ENCODE results near the gene NLGN1. TPM values are rescaled to one million over a fixed set of nuclear protein-coding genes. Genes with fewer than 3 reads are reported as not detected.

Gene NLGN1
- polyA plus RNA-seq, 1 donor from 2014 or later = 2.7 TPM

- no peak overlapping the region for H3K9ac ChIP-seq (ENCODE audit: low read length)
- H3K4me3 ChIP-seq (ENCODE audit: low read length) = no peak overlapping the region
- H4K20me1 ChIP-seq (ENCODE audit: insufficient read depth) = no peaks in the 10 kb centered on the region
- H3K79me2 ChIP-seq (replicated peaks; ENCODE audit: insufficient read depth, low read length) = no peaks in the 10 kb centered on the region
- no peak overlapping the region for H2AFZ ChIP-seq (ENCODE audit: low read depth, low read length)
- no peak overlapping the region for H3K27ac ChIP-seq (ENCODE audit: low read length)
- TF ChIP-seq REST (IDR thresholded peaks at IDR 0.05; ENCODE audit: borderline replicate concordance) = no peak
- no peak for TF ChIP-seq EZH2 (IDR thresholded peaks at IDR 0.05; ENCODE audit: borderline replicate concordance, insufficient read depth, low read length, poor library complexity, severe bottlenecking)
- no peak for TF ChIP-seq MXI1 (conservative IDR thresholded peaks at IDR 0.05; ENCODE audit: poor library complexity, severe bottlenecking)
- TF ChIP-seq CTCF (IDR thresholded peaks at IDR 0.05; ENCODE audit: poor library complexity, severe bottlenecking) = no peak
- TF ChIP-seq RAD21 (conservative IDR thresholded peaks at IDR 0.05) = no peak
- no peak for TF ChIP-seq SMC3 (conservative IDR thresholded peaks at IDR 0.05; ENCODE audit: poor library complexity)
- no peak for TF ChIP-seq POLR2AphosphoS5 (IDR thresholded peaks at IDR 0.05)
- TF ChIP-seq EP300 (conservative IDR thresholded peaks at IDR 0.05; ENCODE audit: poor library complexity, severe bottlenecking) = no peak
- TF ChIP-seq TAF1 (IDR thresholded peaks at IDR 0.05; ENCODE audit: low read depth) = no peak
- H3K9me3 ChIP-seq (ENCODE audit: low read length) = no peaks in the 10 kb centered on the region
- H3K27me3 ChIP-seq (ENCODE audit: insufficient read depth, low read depth, low read length) = no peaks in the 10 kb centered on the region
- H3K4me2 ChIP-seq (ENCODE audit: low read length) = no peak overlapping the region
- H3K9me2 ChIP-seq (ENCODE audit: insufficient read depth, low read length) = no peaks in the 10 kb centered on the region
- H3K36me3 ChIP-seq (ENCODE audit: insufficient read depth, low read length) = no peaks in the 10 kb centered on the region
- no peaks in the 10 kb centered on the region for H3F3A ChIP-seq (ENCODE audit: insufficient read depth, low read length, poor library complexity, severe bottlenecking)
Measured at GRCh38 chr3:174060431-174060830, 662.9 kb downstream of the NLGN1 start.

GRCh38 chr3:174061162-174061561 lies 663.6 kb downstream of the NLGN1 start:
- H3K27ac ChIP-seq (ENCODE audit: low read length) = no peak overlapping the region
- no peaks in the 10 kb centered on the region for H3K36me3 ChIP-seq (ENCODE audit: insufficient read depth, low read length)
- H3K4me2 ChIP-seq (ENCODE audit: low read length) = no peak overlapping the region
- no peaks in the 10 kb centered on the region for H4K20me1 ChIP-seq (ENCODE audit: insufficient read depth)
- H2AFZ ChIP-seq (ENCODE audit: low read depth, low read length) = no peak overlapping the region
- H3K79me2 ChIP-seq (replicated peaks; ENCODE audit: insufficient read depth, low read length) = no peaks in the 10 kb centered on the region
- no peak overlapping the region for H3K4me3 ChIP-seq (ENCODE audit: low read length)
- H3K27me3 ChIP-seq (ENCODE audit: insufficient read depth, low read depth, low read length) = no peaks in the 10 kb centered on the region
- H3K9ac ChIP-seq (ENCODE audit: low read length) = no peak overlapping the region
- no peaks in the 10 kb centered on the region for H3K9me3 ChIP-seq (ENCODE audit: low read length)
- no peaks in the 10 kb centered on the region for H3F3A ChIP-seq (ENCODE audit: insufficient read depth, low read length, poor library complexity, severe bottlenecking)
- no peaks in the 10 kb centered on the region for H3K9me2 ChIP-seq (ENCODE audit: insufficient read depth, low read length)
- no peak for TF ChIP-seq REST (IDR thresholded peaks at IDR 0.05; ENCODE audit: borderline replicate concordance)
- no peak for TF ChIP-seq MXI1 (conservative IDR thresholded peaks at IDR 0.05; ENCODE audit: poor library complexity, severe bottlenecking)

Measured in neural cell (in vitro differentiated cells).